ENCODE data around the gene CRHBP. TPM values are rescaled to one million over a fixed set of nuclear protein-coding genes. Genes with fewer than 3 reads are reported as not detected.

The CRHBP gene
- total RNA-seq, 6 experiments from 2014 or later: not detected

GRCh38 chr5:76978869-76979268 is 26.0 kb downstream of the CRHBP start:
- Mint-ChIP-seq H3K4me1 (ENCODE audit: low read depth) (no peaks in the 10 kb centered on the region), H3K27me3 (ENCODE audit: insufficient read depth) (peaks cover 13% of the 10 kb centered on the region; the same call in 1 of the 2 replicates), H3K4me3 (no peak overlapping the region), H3K36me3 (ENCODE audit: low read depth) (no peaks in the 10 kb centered on the region), H3K27ac (no peak overlapping the region), H3K9me3 (no peaks in the 10 kb centered on the region)
- DNase-seq: no peak
- TF ChIP-seq CTCF (IDR thresholded peaks at IDR 0.05): no peak

DNA sequence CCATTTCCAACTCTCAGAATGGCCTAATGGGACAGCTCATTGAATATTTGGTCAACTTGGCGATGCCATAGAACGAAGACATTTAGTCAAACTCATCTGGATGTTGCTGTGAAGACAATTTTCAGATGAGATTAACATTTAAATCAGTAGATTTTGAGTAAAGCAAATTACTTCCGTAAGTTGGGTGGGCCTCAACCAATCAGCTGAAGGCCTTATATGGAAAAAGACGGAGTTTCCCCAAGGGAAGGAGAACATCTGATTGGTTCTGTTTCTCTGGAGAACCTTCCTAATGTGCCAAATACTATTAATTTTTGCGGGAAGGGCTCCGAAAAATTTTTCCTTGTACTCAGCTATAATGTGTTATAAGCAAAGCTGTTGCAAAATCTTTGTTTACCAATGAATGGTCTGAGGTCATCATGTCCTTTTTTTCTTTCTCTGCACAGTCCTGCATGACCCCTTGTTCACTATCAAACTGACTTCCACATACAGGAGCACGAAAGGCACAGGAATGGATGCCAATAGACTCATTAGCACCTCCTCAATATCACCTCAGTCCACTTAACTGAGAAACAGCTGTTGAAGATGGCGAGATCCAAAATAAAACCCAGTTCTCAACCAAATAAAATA is 27.8 kb downstream of the CRHBP start:
- Mint-ChIP-seq H3K27me3 (ENCODE audit: insufficient read depth) (peaks cover 6% of the 10 kb centered on the region; the same call in 1 of the 2 replicates), H3K9me3 (no peaks in the 10 kb centered on the region), H3K4me1 (ENCODE audit: low read depth) (no peaks in the 10 kb centered on the region), H3K36me3 (ENCODE audit: low read depth) (no peaks in the 10 kb centered on the region), H3K27ac (no peak overlapping the region), H3K4me3 (no peak overlapping the region)
- DNase-seq: no peak
- no peak for TF ChIP-seq CTCF (IDR thresholded peaks at IDR 0.05)

GRCh38 chr5:76982450-76982849 is 29.6 kb downstream of the CRHBP start:
- DNase-seq: no peak
- H3K9me3 Mint-ChIP-seq: no peaks in the 10 kb centered on the region
- no peak overlapping the region for H3K4me3 Mint-ChIP-seq
- no peaks in the 10 kb centered on the region for H3K4me1 Mint-ChIP-seq (ENCODE audit: low read depth)
- H3K36me3 Mint-ChIP-seq (ENCODE audit: low read depth): no peaks in the 10 kb centered on the region
- H3K27ac Mint-ChIP-seq: no peak overlapping the region
- H3K27me3 Mint-ChIP-seq (ENCODE audit: insufficient read depth): peaks cover 6% of the 10 kb centered on the region
- no peak for TF ChIP-seq CTCF (IDR thresholded peaks at IDR 0.05)

DNA sequence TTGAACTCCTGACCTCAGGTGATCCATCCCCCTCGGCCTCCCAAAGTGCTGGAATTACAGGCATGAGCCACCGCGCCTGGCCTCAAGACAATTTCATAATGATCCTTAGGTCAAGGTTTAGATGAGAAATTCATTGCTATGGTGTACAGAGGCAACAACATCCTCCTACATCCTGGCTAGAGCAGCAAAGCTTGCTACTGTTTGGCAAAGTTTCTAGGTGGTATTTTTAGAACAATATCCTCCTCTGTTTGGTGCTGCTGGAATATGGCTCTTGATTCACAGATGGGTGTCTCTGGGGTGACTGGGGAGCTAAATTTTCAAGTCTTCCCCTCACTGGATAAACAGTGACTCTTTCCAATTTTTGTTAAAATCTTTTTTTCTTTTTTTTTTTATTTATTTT is 30.6 kb downstream of the CRHBP start:
- Mint-ChIP-seq H3K36me3 (ENCODE audit: low read depth) (no peaks in the 10 kb centered on the region), H3K27me3 (ENCODE audit: insufficient read depth) (peaks cover 2% of the 10 kb centered on the region), H3K27ac (no peak overlapping the region), H3K4me1 (ENCODE audit: low read depth) (no peaks in the 10 kb centered on the region), H3K4me3 (no peak overlapping the region), H3K9me3 (no peaks in the 10 kb centered on the region)
- no peak for DNase-seq
- TF ChIP-seq CTCF (IDR thresholded peaks at IDR 0.05): no peak

DNA sequence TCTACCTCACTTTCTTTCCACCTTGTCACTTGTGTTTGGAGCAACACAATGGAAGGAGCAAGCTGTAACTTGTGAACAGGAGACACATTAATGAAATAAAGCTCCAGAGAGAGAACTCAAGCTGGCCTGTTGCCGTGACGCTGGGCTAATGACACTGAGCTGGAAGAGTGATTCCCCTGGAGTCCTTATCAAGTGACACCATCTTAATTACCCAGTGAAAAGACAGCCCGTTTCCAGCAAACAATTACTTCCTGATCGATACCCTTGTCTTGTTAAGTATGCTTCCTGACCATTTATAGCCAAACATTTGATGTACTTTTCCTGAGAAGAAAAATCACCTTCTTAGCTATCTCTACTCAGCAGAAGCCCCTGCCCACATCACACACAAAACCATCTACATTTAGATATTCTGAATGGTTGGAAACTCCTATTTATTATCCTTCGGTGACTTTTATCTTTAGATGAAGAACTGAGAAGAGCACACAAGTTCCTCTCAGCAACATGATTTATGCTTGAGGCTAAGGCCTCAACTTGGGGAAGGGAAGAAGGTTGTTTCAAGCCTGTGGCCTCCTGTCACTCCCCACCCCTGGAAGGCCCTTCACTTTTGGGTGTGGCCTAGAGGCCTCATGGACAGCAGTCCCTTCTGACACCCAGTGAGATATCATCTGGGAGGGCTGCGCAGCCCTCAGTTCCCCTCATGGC is 34.1 kb downstream of the CRHBP start:
- H3K9me3 Mint-ChIP-seq: no peaks in the 10 kb centered on the region

More for the DNA sequence above, 34.1 kb downstream of the CRHBP start:
- Mint-ChIP-seq H3K27me3 (ENCODE audit: insufficient read depth) (peaks cover 9% of the 10 kb centered on the region), H3K36me3 (ENCODE audit: low read depth) (no peaks in the 10 kb centered on the region), H3K4me3 (no peak overlapping the region), H3K4me1 (ENCODE audit: low read depth) (peaks cover 5% of the 10 kb centered on the region; the same call in 1 of the 2 replicates), H3K27ac (no peak overlapping the region)
- no peak for TF ChIP-seq CTCF (IDR thresholded peaks at IDR 0.05)
- no peak for DNase-seq

All from HFFc6 (cell line).